Measurements from ENCODE around the gene MMS19. TPM values are rescaled to one million over a fixed set of nuclear protein-coding genes. Genes with fewer than 3 reads are reported as not detected.
A peak's percentile ranks its signal among the peaks of the same experiment; 100 is the strongest.

The MMS19 gene
- total and polyA plus RNA-seq, 2 donors from 2014 or later, result 49.7 to 56.1 TPM

GRCh38 chr10:97534746-97535367 lies 36.6 kb upstream of the MMS19 start:
- no peaks in the 10 kb centered on the region for H3K36me3 ChIP-seq (ENCODE audit: control insufficient read depth in 2 of 3, insufficient read depth in 3 of 3, low read length in 3 of 3)
- no peaks in the 10 kb centered on the region for H3K27me3 ChIP-seq (ENCODE audit: control insufficient read depth, insufficient read depth, low read length)
- H3K4me3 ChIP-seq (ENCODE audit: low read length in 3 of 3), result no peak overlapping the region
- DNase-seq, result no peak
- no peak overlapping the region for H3K9ac ChIP-seq (ENCODE audit: low read length in 3 of 3)
- intact Hi-C loops (cut with DNase I), result no loop called here
- no peaks in the 10 kb centered on the region for H3K9me3 ChIP-seq (ENCODE audit: control insufficient read depth in 2 of 3, insufficient read depth in 1 of 3, low read length in 3 of 3)
- peak; percentile 36 for TF ChIP-seq CTCF (IDR thresholded peaks at IDR 0.05; ENCODE audit: borderline replicate concordance, extremely low read depth, insufficient read depth)
- peaks cover 0 to 12% (median 9%) of the 10 kb centered on the region in 3 donors for H3K4me1 ChIP-seq (ENCODE audit: control insufficient read depth in 2 of 3, insufficient read depth in 2 of 3, low read depth in 1 of 3, low read length in 3 of 3)
- H3K27ac ChIP-seq (ENCODE audit: low read depth in 2 of 2, low read length in 2 of 2), result no peak overlapping the region
- FAIRE-seq, result no peak

DNA sequence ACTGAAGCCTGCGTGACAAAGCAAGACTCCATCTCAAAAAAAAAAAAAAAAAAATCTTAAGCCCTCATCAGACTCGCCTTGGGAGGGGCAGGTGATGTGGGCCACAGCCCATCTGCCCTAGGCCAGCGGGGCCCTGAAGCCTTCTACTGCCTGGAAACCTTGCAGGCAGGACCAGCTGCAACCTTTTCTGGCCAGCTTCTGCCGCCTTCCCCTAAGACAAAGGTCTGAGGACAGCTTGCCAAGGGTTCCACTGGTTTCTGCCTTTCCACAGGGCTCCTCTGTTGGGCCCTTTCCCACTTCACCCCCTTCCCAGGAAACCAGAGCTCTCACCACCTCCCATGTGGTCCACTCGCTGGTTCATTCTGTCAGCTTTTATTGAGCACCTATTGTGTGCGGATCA lies 35.7 kb upstream of the MMS19 start:
- DNase-seq, result no peak
- Histone ChIP-seq H3K9me3 (ENCODE audit: control insufficient read depth in 2 of 3, insufficient read depth in 1 of 3, low read length in 3 of 3) (no peaks in the 10 kb centered on the region), H3K36me3 (ENCODE audit: control insufficient read depth in 2 of 3, insufficient read depth in 3 of 3, low read length in 3 of 3) (no peaks in the 10 kb centered on the region), H3K27ac (ENCODE audit: low read depth in 2 of 2, low read length in 2 of 2) (no peak overlapping the region), H3K4me1 (ENCODE audit: control insufficient read depth in 2 of 3, insufficient read depth in 2 of 3, low read depth in 1 of 3, low read length in 3 of 3) (peaks cover 0 to 11% (median 6%) of the 10 kb centered on the region in 3 donors), H3K4me3 (ENCODE audit: low read length in 3 of 3) (no peak overlapping the region), H3K27me3 (ENCODE audit: control insufficient read depth, insufficient read depth, low read length) (no peaks in the 10 kb centered on the region), H3K9ac (ENCODE audit: low read length in 3 of 3) (no peak overlapping the region)
- intact Hi-C loops (cut with DNase I), result no loop called here
- TF ChIP-seq CTCF (IDR thresholded peaks at IDR 0.05; ENCODE audit: borderline replicate concordance, extremely low read depth, insufficient read depth), result no peak
- no peak for FAIRE-seq

DNA sequence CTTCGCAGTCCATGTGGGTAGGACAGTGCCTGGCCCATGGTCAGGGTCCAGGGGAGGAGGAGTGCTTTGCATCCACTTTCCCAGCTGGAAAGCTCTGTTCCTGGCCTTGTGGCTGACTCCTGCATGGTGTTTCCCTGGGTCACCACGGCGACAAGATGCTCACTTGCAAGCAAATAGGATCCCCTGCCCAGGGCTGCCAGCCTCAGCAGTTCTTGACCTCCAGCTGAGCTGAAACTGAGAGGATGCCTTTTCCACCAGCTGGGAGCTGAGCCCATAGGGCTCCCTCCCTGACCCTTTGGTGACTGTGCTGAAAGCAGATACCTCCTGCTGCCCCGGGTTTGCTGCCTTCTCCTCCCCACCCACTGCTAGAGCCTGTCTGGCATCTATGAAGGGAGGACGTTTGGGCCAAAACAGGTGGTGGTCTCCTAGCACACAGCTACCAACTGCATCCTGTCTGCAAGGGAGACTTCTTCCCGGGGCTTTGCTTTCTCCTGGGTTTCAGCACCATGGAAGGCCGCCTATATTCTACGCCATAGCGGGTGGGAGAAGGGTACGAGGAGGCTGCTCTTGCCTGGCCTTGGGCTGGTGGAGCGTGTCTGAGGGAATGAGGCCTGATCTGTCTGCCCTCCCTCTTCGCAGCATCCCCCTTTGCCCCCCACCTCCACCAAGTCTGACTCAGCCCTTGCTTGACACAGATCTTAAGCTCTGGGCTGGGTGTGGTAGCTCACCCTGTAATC lies 34.9 kb upstream of the MMS19 start:
- no peak overlapping the region for H3K9ac ChIP-seq (ENCODE audit: low read length in 3 of 3)
- H3K27me3 ChIP-seq (ENCODE audit: control insufficient read depth, insufficient read depth, low read length), result no peaks in the 10 kb centered on the region
- H3K9me3 ChIP-seq (ENCODE audit: control insufficient read depth in 2 of 3, insufficient read depth in 1 of 3, low read length in 3 of 3), result no peaks in the 10 kb centered on the region
- DNase-seq (peak in 4 of 5 donors; percentile 78 to 87 (median 84)), FAIRE-seq (no peak)
- no peak for TF ChIP-seq CTCF (IDR thresholded peaks at IDR 0.05; ENCODE audit: borderline replicate concordance, extremely low read depth, insufficient read depth)
- H3K27ac ChIP-seq (ENCODE audit: low read depth in 2 of 2, low read length in 2 of 2), result no peak overlapping the region
- H3K4me3 ChIP-seq (ENCODE audit: low read length in 3 of 3), result no peak overlapping the region
- intact Hi-C loops (cut with DNase I), result no loop called here
- peaks cover 0 to 6% (median 0%) of the 10 kb centered on the region in 3 donors for H3K4me1 ChIP-seq (ENCODE audit: control insufficient read depth in 2 of 3, insufficient read depth in 2 of 3, low read depth in 1 of 3, low read length in 3 of 3)
- H3K36me3 ChIP-seq (ENCODE audit: control insufficient read depth in 2 of 3, insufficient read depth in 3 of 3, low read length in 3 of 3), result no peaks in the 10 kb centered on the region
